ENCODE results near the gene F2R.

- no peak for TF ChIP-seq CTCF (IDR thresholded peaks at IDR 0.05; ENCODE audit: low read length)
- no peak for TF ChIP-seq EZH2 (optimal IDR thresholded peaks at IDR 0.05; ENCODE audit: low read depth, low read length)
Observed at GRCh38 chr5:76679231-76679630, 36.7 kb upstream of the F2R start.

Data from MM.1S (cell line).